Left lung (tissue), 10 donors: ENCODE measurements around the gene LEO1. TPM values are rescaled to one million over a fixed set of nuclear protein-coding genes. Genes with fewer than 3 reads are reported as not detected.
A peak's percentile ranks its signal among the peaks of the same experiment; 100 is the strongest.

ENCODE experiments used
- ATAC-seq: fragments of 200-7000 bp; cut with Tn5 transposase; one replicate; pipeline ENCODE4 v1.9.1; 2020; ENCODE audit warnings: moderate library complexity
- DNase-seq, 4 donors: peaks; one replicate each; pipeline ENCODE4 v3.0.0-alpha.2; 2013 to 2020
- H3K27ac ChIP-seq, 2 donors: fragments of 200-600 bp; sonication (generic) in 1 of 2; one replicate each; pipeline versions ENCODE4 v1.5.0 to v1.8.0; 2020 to 2021
- H3K27me3 ChIP-seq, 2 donors: fragments of 200-600 bp; sonication (generic) in 1 of 2; one replicate each; pipeline versions ENCODE4 v1.5.0 to v1.8.0; 2020 to 2021
- H3K36me3 ChIP-seq, 2 donors: fragments of 200-600 bp; sonication (generic) in 1 of 2; one replicate each; pipeline versions ENCODE4 v1.5.0 to v1.8.0; 2020 to 2021
- H3K4me1 ChIP-seq, 2 donors: fragments of 200-600 bp; one replicate each; pipeline ENCODE4 v1.8.0; 2021
- H3K4me3 ChIP-seq, 2 donors: fragments of 200-600 bp; sonication (generic) in 1 of 2; one replicate each; pipeline versions ENCODE4 v1.5.0 to v1.8.0; 2020 to 2021; ENCODE audit warnings: mild to moderate bottlenecking in 1 of 2
- H3K9me3 ChIP-seq, 2 donors: fragments of 200-600 bp; sonication (generic) in 1 of 2; one replicate each; pipeline versions ENCODE4 v1.5.0 to v1.8.0; 2020 to 2021
- CTCF ChIP-seq, 2 donors: fragments of 200-600 bp; sonication (generic) in 1 of 2; IDR thresholded peaks; one replicate each; pipeline versions ENCODE4 v1.5.0 to v1.8.0; 2021; ENCODE audit warnings: antibody characterized with exemption in 2 of 2
- intact Hi-C, 2 donors: fragments of 100-400 bp; cut with DNase I; formaldehyde crosslinking; loops; one replicate each; pipeline versions ENCODE4 v1.11.2 to v1.14.2; 2022
- polyA plus RNA-seq, 6 donors: library from polyadenylated mRNA; unstranded; fragments of 120-200 nt; gene quantifications; one replicate each; pipeline ENCODE4 v1.2.1, GENCODE V29; 2013; ENCODE audit not compliant: insufficient read length in 6 of 6
- total RNA-seq, 2 donors: library from RNA; stranded (reverse); fragmentation: NEBNext Ultra II Directional; extraction: Animal tissue kit (Norgen Biotek cat#: 25700); gene quantifications; one replicate each; pipeline ENCODE4 v1.2.1, GENCODE V29; 2021
- donor health status: DM: no; HTN: yes; CAD: no.
- donor health status: DM: no; HTN: no; CAD: no.

The LEO1 gene
- total and polyA plus RNA-seq, 8 donors, result 14.3 to 34.3 (median 30.5) TPM

- no peak for TF ChIP-seq CTCF (IDR thresholded peaks at IDR 0.05)
- H3K36me3 ChIP-seq, result no peaks in the 10 kb centered on the region
- no peaks in the 10 kb centered on the region for H3K9me3 ChIP-seq
- H3K4me3 ChIP-seq, result peak overlapping the region; percentile 55 to 71
- peak; percentile 79 for ATAC-seq
- peak; percentile 75 to 94 (median 83) for DNase-seq
- H3K27ac ChIP-seq, result peak overlapping the region; percentile 96
- peaks cover 5 to 58% of the 10 kb centered on the region in 2 donors for H3K4me1 ChIP-seq
- no peaks in the 10 kb centered on the region for H3K27me3 ChIP-seq
- intact Hi-C loops, result no loop called here
These were observed 48.0 kb upstream of the LEO1 start for GRCh38 chr15:52019394-52020220.

- peaks cover 5 to 66% of the 10 kb centered on the region in 2 donors for H3K4me1 ChIP-seq
- H3K27me3 ChIP-seq, result no peaks in the 10 kb centered on the region
- no peaks in the 10 kb centered on the region for H3K9me3 ChIP-seq
- H3K4me3 ChIP-seq, result peak within 1 kb of the TSS; percentile 55 to 71
- peak; percentile 93 for ATAC-seq
- peak within 1 kb of the TSS; percentile 96 for H3K27ac ChIP-seq
- intact Hi-C loops, result no loop called here
- DNase-seq, result peak; percentile 94 to 98 (median 97)
- no peaks in the 10 kb centered on the region for H3K36me3 ChIP-seq
- TF ChIP-seq CTCF (IDR thresholded peaks at IDR 0.05), result no peak
These were observed 47.3 kb upstream of the LEO1 start, which contains the start of gene MAPK6 for GRCh38 chr15:52018693-52019393. Gene MAPK6, plus strand, starts transcription at chr15:52019219. Its CDS starts 27,242 bp downstream, at chr15:52046461.

GRCh38 chr15:52018244-52018643 lies 46.7 kb upstream of the LEO1 start:
- intact Hi-C loops, result no loop called here
- Histone ChIP-seq H3K4me1 (peaks cover 5 to 70% of the 10 kb centered on the region in 2 donors), H3K27me3 (no peaks in the 10 kb centered on the region), H3K36me3 (no peaks in the 10 kb centered on the region), H3K4me3 (peak overlapping the region in 1 of 2 donors; percentile 71), H3K27ac (peak overlapping the region in 1 of 2 donors; percentile 96), H3K9me3 (no peaks in the 10 kb centered on the region)
- ATAC-seq (no peak), DNase-seq (no peak)
- TF ChIP-seq CTCF (IDR thresholded peaks at IDR 0.05), result no peak

- TF ChIP-seq CTCF (IDR thresholded peaks at IDR 0.05), result no peak
- Histone ChIP-seq H3K27me3 (no peaks in the 10 kb centered on the region), H3K36me3 (no peaks in the 10 kb centered on the region), H3K4me1 (peaks cover 5 to 70% of the 10 kb centered on the region in 2 donors), H3K9me3 (no peaks in the 10 kb centered on the region), H3K27ac (no peak overlapping the region), H3K4me3 (no peak overlapping the region)
- DNase-seq (no peak), ATAC-seq (no peak)
- intact Hi-C loops, result no loop called here
These were observed 44.7 kb upstream of the LEO1 start for GRCh38 chr15:52016316-52016715.

- ATAC-seq (no peak), DNase-seq (no peak)
- peaks cover 0 to 64% of the 10 kb centered on the region in 2 donors for H3K4me1 ChIP-seq
- peak overlapping the region in 1 of 2 donors; percentile 71 for H3K27ac ChIP-seq
- no peak overlapping the region for H3K4me3 ChIP-seq
- no peaks in the 10 kb centered on the region for H3K36me3 ChIP-seq
- TF ChIP-seq CTCF (IDR thresholded peaks at IDR 0.05), result no peak
- no peaks in the 10 kb centered on the region for H3K9me3 ChIP-seq
- intact Hi-C loops, result no loop called here
- no peaks in the 10 kb centered on the region for H3K27me3 ChIP-seq
These were observed 43.0 kb upstream of the LEO1 start for GRCh38 chr15:52014616-52015015.
